Transverse colon (tissue), 4 donors: ENCODE measurements around the gene GALNT2.

Experiments used
- POLR2A ChIP-seq: fragments of 450-650 bp; IDR thresholded peaks from one replicate; pipeline ENCODE4 v1.6.1; 2016; ENCODE audit warnings: antibody characterized with exemption, mild to moderate bottlenecking, moderate library complexity
- POLR2AphosphoS5 ChIP-seq, 3 donors: sonication (generic); formaldehyde crosslinking; IDR thresholded peaks; one replicate each; pipeline ENCODE4 v1.6.1; 2016; ENCODE audit warnings: antibody characterized with exemption in 3 of 3
- TF ChIP-seq, protein P1 (sequence below), 5 experiments: fragments of 200-600 bp in 3 of 5; fragments of 450-650 bp in 2 of 5; sonication (generic) in 3 of 5; IDR thresholded peaks; 1 replicate in 2 of 5; 2 replicates in 3 of 5; pipeline ENCODE4 v1.5.1; 2016 to 2017; ENCODE audit warnings: antibody characterized with exemption in 5 of 5, inconsistent platforms in 3 of 5, mild to moderate bottlenecking in 2 of 5, moderate library complexity in 1 of 5

DNA sequence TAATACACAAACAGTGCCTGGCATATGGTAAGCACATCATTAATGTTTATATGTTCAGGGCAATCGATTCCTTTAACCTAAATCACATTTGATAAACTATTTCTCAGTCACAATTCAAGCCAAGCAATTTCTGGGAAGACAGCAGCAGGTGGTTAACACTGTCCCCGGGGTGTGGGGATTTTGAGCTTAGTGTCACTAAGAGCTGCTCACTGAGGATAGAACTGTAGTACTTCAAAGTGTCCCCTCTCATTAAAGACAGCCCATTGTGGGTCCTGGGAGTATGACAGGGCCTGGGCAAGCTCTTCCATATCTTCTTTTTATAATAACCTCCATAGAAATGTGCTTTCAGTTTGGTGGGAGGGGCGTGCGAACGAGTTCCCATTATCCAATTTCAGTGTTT lies 8.4 kb upstream of the GALNT2 start:
- TF ChIP-seq, protein P1, sequence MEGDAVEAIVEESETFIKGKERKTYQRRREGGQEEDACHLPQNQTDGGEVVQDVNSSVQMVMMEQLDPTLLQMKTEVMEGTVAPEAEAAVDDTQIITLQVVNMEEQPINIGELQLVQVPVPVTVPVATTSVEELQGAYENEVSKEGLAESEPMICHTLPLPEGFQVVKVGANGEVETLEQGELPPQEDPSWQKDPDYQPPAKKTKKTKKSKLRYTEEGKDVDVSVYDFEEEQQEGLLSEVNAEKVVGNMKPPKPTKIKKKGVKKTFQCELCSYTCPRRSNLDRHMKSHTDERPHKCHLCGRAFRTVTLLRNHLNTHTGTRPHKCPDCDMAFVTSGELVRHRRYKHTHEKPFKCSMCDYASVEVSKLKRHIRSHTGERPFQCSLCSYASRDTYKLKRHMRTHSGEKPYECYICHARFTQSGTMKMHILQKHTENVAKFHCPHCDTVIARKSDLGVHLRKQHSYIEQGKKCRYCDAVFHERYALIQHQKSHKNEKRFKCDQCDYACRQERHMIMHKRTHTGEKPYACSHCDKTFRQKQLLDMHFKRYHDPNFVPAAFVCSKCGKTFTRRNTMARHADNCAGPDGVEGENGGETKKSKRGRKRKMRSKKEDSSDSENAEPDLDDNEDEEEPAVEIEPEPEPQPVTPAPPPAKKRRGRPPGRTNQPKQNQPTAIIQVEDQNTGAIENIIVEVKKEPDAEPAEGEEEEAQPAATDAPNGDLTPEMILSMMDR (IDR thresholded peaks at IDR 0.05) = no peak
- no peak for TF ChIP-seq POLR2A
- no peak for TF ChIP-seq POLR2AphosphoS5 (IDR thresholded peaks at IDR 0.05)
